ENCODE measurements around the gene CDK17. TPM values are rescaled to one million over a fixed set of nuclear protein-coding genes. Genes with fewer than 3 reads are reported as not detected.
A peak's percentile ranks its signal among the peaks of the same experiment; 100 is the strongest.
"Not testable (repeated sequence)": the region's sequence is repeated elsewhere in the genome, so short reads cannot be mapped to it uniquely, and the experiment has no call there.

CDK17 gene
- total RNA-seq, 1 donor from 2014 or later: 33.8 TPM

DNA sequence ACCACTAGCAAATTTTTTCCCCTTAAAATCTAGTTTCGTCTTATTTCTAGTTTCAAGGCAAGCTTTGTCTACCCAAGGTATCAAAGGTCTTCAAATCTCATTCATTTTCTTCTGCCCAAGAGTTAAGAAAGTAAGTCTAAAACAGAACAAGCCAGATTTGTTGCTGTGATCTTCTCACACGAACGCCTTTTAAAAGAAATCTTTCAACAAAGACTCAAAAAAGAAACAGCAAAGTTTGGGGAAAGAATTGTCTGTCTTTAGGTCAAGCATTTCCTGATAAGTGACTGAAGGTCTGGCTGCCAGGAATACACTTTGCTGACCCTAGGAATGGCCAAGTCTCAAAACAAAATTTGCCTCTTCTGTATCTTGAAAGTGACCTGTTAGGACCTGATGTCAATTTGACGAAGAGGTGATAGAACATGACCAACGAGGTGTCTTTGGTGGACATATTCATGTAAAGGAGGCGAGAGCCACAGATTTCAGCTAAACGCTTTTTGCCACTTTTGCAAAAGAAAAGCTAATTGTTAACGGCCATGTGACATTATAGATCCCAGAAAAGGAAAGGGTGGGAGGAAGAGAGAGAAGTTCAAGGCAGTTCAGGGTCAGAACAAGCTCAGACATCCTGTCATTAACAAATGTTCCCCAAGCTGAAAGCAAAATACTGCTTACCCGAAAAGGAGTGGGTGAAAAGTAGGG lies 1.7 kb downstream of the CDK17 start:
- TF ChIP-seq, protein P1, sequence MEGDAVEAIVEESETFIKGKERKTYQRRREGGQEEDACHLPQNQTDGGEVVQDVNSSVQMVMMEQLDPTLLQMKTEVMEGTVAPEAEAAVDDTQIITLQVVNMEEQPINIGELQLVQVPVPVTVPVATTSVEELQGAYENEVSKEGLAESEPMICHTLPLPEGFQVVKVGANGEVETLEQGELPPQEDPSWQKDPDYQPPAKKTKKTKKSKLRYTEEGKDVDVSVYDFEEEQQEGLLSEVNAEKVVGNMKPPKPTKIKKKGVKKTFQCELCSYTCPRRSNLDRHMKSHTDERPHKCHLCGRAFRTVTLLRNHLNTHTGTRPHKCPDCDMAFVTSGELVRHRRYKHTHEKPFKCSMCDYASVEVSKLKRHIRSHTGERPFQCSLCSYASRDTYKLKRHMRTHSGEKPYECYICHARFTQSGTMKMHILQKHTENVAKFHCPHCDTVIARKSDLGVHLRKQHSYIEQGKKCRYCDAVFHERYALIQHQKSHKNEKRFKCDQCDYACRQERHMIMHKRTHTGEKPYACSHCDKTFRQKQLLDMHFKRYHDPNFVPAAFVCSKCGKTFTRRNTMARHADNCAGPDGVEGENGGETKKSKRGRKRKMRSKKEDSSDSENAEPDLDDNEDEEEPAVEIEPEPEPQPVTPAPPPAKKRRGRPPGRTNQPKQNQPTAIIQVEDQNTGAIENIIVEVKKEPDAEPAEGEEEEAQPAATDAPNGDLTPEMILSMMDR (IDR thresholded peaks at IDR 0.05): no peak
- Mint-ChIP-seq H3K27me3 (ENCODE audit: unreplicated experiment) (no peaks in the 10 kb centered on the region), H3K27ac (ENCODE audit: unreplicated experiment) (peak overlapping the region; percentile 80), H3K4me1 (ENCODE audit: unreplicated experiment) (peaks cover 45% of the 10 kb centered on the region), H3K4me3 (ENCODE audit: unreplicated experiment) (peak overlapping the region; percentile 79), H3K36me3 (ENCODE audit: unreplicated experiment) (no peaks in the 10 kb centered on the region), H3K9me3 (ENCODE audit: unreplicated experiment) (no peaks in the 10 kb centered on the region)
- DNase-seq (ENCODE audit: extremely low spot score, unreplicated experiment): no peak

DNA sequence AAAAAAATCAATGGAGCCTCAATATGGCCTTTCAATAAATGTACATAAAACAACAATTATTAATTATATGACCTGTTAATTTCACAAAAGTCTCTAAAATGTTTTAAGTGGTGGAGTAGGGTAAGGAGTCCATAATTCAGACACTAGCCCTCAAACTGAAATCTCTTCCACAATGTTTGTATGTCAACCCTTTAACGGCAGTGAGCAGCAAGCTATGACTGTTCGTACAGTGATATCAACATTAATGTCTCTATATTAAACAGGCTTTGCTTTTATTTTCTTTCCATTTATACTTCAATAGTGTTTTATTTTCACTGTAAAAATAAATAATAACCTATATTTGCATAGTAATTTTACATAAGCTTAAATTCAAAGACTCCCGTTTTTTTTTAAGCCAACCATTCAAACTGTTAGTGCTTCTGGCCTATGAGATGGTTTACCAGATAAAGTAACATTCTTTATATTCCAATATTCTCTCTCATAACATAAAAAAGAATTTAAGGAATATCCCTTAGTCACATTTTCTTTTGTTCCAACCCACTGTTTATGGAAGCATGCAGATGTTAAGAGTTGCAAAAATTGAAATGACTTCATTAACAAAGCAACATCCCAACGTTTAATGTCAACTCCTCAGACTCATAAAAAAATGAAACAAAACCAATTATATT lies 2.3 kb downstream of the CDK17 start:
- Mint-ChIP-seq H3K36me3 (ENCODE audit: unreplicated experiment) (no peaks in the 10 kb centered on the region), H3K4me1 (ENCODE audit: unreplicated experiment) (peaks cover 45% of the 10 kb centered on the region), H3K27ac (ENCODE audit: unreplicated experiment) (peak overlapping the region; percentile 80), H3K27me3 (ENCODE audit: unreplicated experiment) (no peaks in the 10 kb centered on the region), H3K4me3 (ENCODE audit: unreplicated experiment) (peak overlapping the region; percentile 79), H3K9me3 (ENCODE audit: unreplicated experiment) (no peaks in the 10 kb centered on the region)
- no peak for DNase-seq (ENCODE audit: extremely low spot score, unreplicated experiment)
- TF ChIP-seq, protein P1 (IDR thresholded peaks at IDR 0.05): no peak

DNA sequence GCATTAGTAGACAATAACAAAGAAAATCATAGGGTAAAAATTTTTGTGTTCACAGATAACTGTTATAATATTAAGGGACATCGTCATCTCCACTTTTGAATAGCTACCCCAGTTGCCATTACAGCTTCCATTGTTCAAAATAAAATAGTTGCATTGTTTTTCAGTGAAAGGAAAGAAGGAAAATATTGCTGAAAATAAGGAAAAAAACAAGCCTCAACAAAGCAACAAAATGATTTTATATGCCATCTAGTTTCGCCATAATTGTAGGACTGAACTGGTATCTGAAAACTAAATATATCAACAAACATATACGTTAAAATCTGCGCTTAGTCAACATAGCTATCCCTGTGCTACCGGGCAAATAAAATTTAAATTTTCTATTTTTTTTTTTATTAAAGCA lies 3.3 kb downstream of the CDK17 start:
- TF ChIP-seq, protein P1 (IDR thresholded peaks at IDR 0.05): no peak
- no peak for DNase-seq (ENCODE audit: extremely low spot score, unreplicated experiment)
- H3K4me3 Mint-ChIP-seq (ENCODE audit: unreplicated experiment): peak overlapping the region; percentile 23
- no peaks in the 10 kb centered on the region for H3K36me3 Mint-ChIP-seq (ENCODE audit: unreplicated experiment)
- peaks cover 47% of the 10 kb centered on the region for H3K4me1 Mint-ChIP-seq (ENCODE audit: unreplicated experiment)
- H3K27me3 Mint-ChIP-seq (ENCODE audit: unreplicated experiment): no peaks in the 10 kb centered on the region
- no peaks in the 10 kb centered on the region for H3K9me3 Mint-ChIP-seq (ENCODE audit: unreplicated experiment)
- H3K27ac Mint-ChIP-seq (ENCODE audit: unreplicated experiment): peak overlapping the region; percentile 47

DNA sequence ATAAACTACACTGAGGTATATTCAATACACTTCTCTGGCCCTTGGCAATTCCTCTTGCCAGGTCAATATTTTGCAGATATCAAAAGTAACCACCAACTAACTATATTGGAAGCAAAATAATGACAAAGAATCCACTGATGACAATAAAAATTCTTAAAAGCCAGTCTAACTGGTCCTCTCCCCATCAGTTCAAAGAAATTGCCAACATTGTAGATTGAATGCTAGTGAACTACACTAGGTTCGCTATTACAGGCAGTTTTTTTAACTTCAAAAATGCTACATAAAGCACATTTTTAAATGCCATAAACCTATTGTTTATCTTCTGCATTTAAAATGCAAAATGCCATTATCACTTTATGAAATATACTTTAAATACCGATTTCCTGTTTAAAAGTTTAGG lies 4.0 kb downstream of the CDK17 start:
- Mint-ChIP-seq H3K9me3 (ENCODE audit: unreplicated experiment) (no peaks in the 10 kb centered on the region), H3K27ac (ENCODE audit: unreplicated experiment) (peak overlapping the region; percentile 47), H3K4me1 (ENCODE audit: unreplicated experiment) (peaks cover 44% of the 10 kb centered on the region), H3K27me3 (ENCODE audit: unreplicated experiment) (no peaks in the 10 kb centered on the region), H3K4me3 (ENCODE audit: unreplicated experiment) (no peak overlapping the region), H3K36me3 (ENCODE audit: unreplicated experiment) (no peaks in the 10 kb centered on the region)
- TF ChIP-seq, protein P1 (IDR thresholded peaks at IDR 0.05): no peak
- DNase-seq (ENCODE audit: extremely low spot score, unreplicated experiment): no peak

DNA sequence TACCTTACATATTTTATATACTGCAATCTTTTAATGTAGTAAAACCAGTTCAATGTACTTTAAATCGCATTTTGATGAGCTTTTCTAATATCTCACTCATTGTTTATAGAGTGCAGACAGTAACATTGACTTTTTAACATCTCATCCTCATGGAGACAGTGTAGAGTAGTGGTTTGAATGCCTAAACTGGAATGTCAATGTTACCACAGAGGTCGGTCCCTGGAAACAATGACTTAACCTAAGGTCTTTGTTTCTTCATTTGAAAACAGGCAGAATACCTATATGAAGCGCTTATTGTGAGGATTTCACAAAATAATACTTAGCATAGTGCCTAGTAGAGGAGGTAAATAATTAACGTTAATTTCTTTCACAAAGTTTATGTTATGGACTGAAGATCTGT lies 5.0 kb downstream of the CDK17 start:
- H3K36me3 Mint-ChIP-seq (ENCODE audit: unreplicated experiment): no peaks in the 10 kb centered on the region
- TF ChIP-seq, protein P1 (IDR thresholded peaks at IDR 0.05): no peak
- no peaks in the 10 kb centered on the region for H3K9me3 Mint-ChIP-seq (ENCODE audit: unreplicated experiment)
- H3K27me3 Mint-ChIP-seq (ENCODE audit: unreplicated experiment): no peaks in the 10 kb centered on the region
- H3K4me1 Mint-ChIP-seq (ENCODE audit: unreplicated experiment): peaks cover 41% of the 10 kb centered on the region
- H3K27ac Mint-ChIP-seq (ENCODE audit: unreplicated experiment): no peak overlapping the region
- DNase-seq (ENCODE audit: extremely low spot score, unreplicated experiment): no peak
- no peak overlapping the region for H3K4me3 Mint-ChIP-seq (ENCODE audit: unreplicated experiment)

DNA sequence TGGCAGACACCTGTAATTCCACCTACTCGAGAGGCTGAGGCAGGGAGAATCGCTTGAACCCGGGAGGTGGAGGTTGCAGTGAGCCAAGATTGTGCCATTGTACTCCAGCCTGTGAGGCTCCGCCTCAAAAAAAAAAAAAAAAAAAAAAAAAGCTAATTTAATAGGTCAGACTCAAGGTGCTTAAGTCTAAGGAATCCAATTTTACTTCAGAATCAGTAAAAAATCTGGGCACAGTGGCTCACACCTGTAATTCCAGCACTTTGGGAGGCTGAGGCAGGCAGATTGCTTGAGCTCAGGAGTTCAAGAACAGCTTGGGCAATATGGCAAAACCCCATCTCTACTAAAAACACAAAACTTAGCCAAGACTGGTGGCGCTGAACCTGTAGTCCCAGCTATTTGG lies 7.0 kb downstream of the CDK17 start:
- H3K27ac Mint-ChIP-seq (ENCODE audit: unreplicated experiment); H3K9me3 Mint-ChIP-seq (ENCODE audit: unreplicated experiment); H3K27me3 Mint-ChIP-seq (ENCODE audit: unreplicated experiment); H3K4me3 Mint-ChIP-seq (ENCODE audit: unreplicated experiment); H3K36me3 Mint-ChIP-seq (ENCODE audit: unreplicated experiment); DNase-seq (ENCODE audit: extremely low spot score, unreplicated experiment): not testable (repeated sequence)
- peaks cover 41% of the 10 kb centered on the region for H3K4me1 Mint-ChIP-seq (ENCODE audit: unreplicated experiment)
